ENCODE results near the gene KIF2A. TPM values are rescaled to one million over a fixed set of nuclear protein-coding genes. Genes with fewer than 3 reads are reported as not detected.

The KIF2A gene
- total RNA-seq = 100 to 1,000 TPM; 250 to 251 TPM

GRCh38 chr5:62305715-62306322 is at the start of gene KIF2A:
KIF2A (plus strand) TSS chr5:62306206; CDS start chr5:62306473, 267 bp downstream.
- peaks cover 57% of the 10 kb centered on the region for H3K4me1 Mint-ChIP-seq
- no peaks in the 10 kb centered on the region for H3K9me3 Mint-ChIP-seq
- H3K36me3 Mint-ChIP-seq (ENCODE audit: low read depth) = peaks cover 34% of the 10 kb centered on the region
- no peaks in the 10 kb centered on the region for H3K27me3 Mint-ChIP-seq
- CTCF ChIA-PET = interaction anchor here (0.6 to 2.7 kb wide), 11 partner anchors 9 to 98 kb away, joined by 3 to 33 read pairs (median 8); partner anchors contain the start of gene DIMT1
- POLR2A ChIA-PET = interaction anchor here (0.6 to 2.9 kb wide), 23 partner anchors 9 to 107 kb away, joined by 3 to 67 read pairs (median 5); partner anchors contain the start of genes DIMT1 and IPO11
- H3K27ac Mint-ChIP-seq = peak within 1 kb of the TSS; percentile 96
- DNase-seq = peak; percentile 96
- peak within 1 kb of the TSS; percentile 98 for H3K4me3 Mint-ChIP-seq

DNA sequence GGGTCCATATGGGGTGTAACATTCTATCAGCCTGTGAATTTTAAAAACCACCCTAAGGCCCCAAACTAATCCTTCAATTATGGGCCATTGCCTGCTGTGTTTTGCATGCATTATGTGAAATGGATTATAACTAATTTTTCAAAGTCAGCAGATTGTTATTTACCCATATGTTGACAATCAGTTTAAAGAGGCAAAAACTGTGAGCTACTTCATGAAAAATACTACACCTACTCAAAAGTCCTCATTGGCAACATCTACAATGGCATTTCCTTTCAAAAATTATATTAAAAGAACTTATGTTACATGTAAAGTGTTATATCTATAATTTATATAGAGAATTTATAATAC is 49.0 kb upstream of the KIF2A start:
- H3K4me3 Mint-ChIP-seq = no peak overlapping the region
- ChIA-PET CTCF (no interaction called here), POLR2A (interaction anchor here (0.8 to 1.6 kb wide), 3 partner anchors 28 to 78 kb away, joined by 3 to 4 read pairs (median 3); no protein-coding TSS in a partner anchor)
- peaks cover 44% of the 10 kb centered on the region for H3K4me1 Mint-ChIP-seq
- H3K9me3 Mint-ChIP-seq = peaks cover 15% of the 10 kb centered on the region
- H3K27me3 Mint-ChIP-seq = no peaks in the 10 kb centered on the region
- DNase-seq = no peak
- H3K36me3 Mint-ChIP-seq (ENCODE audit: low read depth) = peaks cover 23% of the 10 kb centered on the region
- peak overlapping the region; percentile 89 for H3K27ac Mint-ChIP-seq

DNA sequence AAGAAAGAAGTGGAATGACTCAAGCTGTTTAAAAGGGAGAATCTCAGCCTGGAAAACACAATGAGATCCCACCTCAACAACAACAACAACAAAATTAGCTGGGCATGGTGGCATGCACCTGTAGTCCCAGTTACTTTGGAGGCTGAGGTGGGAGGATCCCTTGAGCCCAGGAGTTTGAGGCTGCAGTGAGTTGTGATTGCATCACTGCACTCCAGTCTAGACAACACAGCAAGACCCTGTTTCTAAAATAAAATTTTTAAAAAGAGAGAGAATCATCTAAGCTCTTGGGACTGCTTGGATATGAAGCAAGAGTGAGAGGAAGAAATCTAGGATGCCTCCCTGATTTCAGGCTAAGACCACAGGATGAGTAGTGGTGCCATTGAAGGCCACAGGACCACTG is 47.4 kb upstream of the KIF2A start:
- Mint-ChIP-seq H3K4me1 (peaks cover 38% of the 10 kb centered on the region), H3K4me3 (no peak overlapping the region), H3K36me3 (ENCODE audit: low read depth) (peaks cover 11% of the 10 kb centered on the region), H3K27me3 (no peaks in the 10 kb centered on the region), H3K27ac (no peak overlapping the region), H3K9me3 (peaks cover 6% of the 10 kb centered on the region)
- CTCF ChIA-PET = interaction anchor here (0.6 to 1.1 kb wide), 2 partner anchors 22 to 35 kb away, joined by 4 read pairs; no protein-coding TSS in a partner anchor
- DNase-seq = no peak
- POLR2A ChIA-PET = no interaction called here

GRCh38 chr5:62259699-62260250 is 46.2 kb upstream of the KIF2A start:
- Mint-ChIP-seq H3K27ac (no peak overlapping the region), H3K4me1 (peaks cover 38% of the 10 kb centered on the region), H3K27me3 (no peaks in the 10 kb centered on the region), H3K36me3 (ENCODE audit: low read depth) (peaks cover 8% of the 10 kb centered on the region), H3K4me3 (no peak overlapping the region), H3K9me3 (peaks cover 2% of the 10 kb centered on the region)
- ChIA-PET POLR2A (interaction anchor here (0.5 to 1.6 kb wide), 2 partner anchors 26 to 42 kb away, joined by 3 to 4 read pairs; no protein-coding TSS in a partner anchor), CTCF (interaction anchor here (0.6 to 1.1 kb wide), 3 partner anchors 11 to 36 kb away, joined by 4 to 6 read pairs (median 6); no protein-coding TSS in a partner anchor)
- no peak for DNase-seq

GRCh38 chr5:62260513-62260912 is 45.5 kb upstream of the KIF2A start:
- H3K4me1 Mint-ChIP-seq = peaks cover 36% of the 10 kb centered on the region
- ChIA-PET POLR2A (interaction anchor here (0.5 to 1.6 kb wide), 2 partner anchors 25 to 41 kb away, joined by 3 to 4 read pairs; no protein-coding TSS in a partner anchor), CTCF (interaction anchor here (0.6 to 1.1 kb wide), 2 partner anchors 12 to 36 kb away, joined by 6 read pairs; no protein-coding TSS in a partner anchor)
- peaks cover 8% of the 10 kb centered on the region for H3K36me3 Mint-ChIP-seq (ENCODE audit: low read depth)
- H3K27me3 Mint-ChIP-seq = no peaks in the 10 kb centered on the region
- no peak for DNase-seq
- H3K9me3 Mint-ChIP-seq = peaks cover 2% of the 10 kb centered on the region
- no peak overlapping the region for H3K27ac Mint-ChIP-seq
- H3K4me3 Mint-ChIP-seq = no peak overlapping the region

DNA sequence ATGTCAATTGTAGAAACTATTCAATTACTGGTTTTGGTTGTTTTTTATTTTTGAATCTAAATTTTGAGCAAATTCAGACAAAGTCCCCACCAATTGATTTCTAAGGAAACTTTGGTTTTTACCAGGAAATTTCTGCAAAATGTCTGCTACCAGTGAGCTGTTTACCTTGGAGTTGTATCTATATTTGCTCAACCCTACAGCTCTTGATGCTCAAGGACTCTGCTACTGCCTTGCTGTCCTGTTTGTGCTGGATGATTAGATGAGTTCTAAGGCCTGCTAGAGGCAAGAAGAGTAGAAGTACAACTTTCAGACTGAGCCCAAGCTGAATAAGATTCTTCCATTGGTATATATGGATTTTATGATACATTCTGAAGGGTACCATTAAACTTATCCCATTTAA is 42.6 kb upstream of the KIF2A start:
- ChIA-PET CTCF (interaction anchor here (1.2 kb wide), 1 partner anchor 39 kb away, joined by 3 read pairs; no protein-coding TSS in a partner anchor), POLR2A (interaction anchor here (1.4 kb wide), 1 partner anchor 43 kb away, joined by 3 read pairs; the partner anchor contains the start of gene KIF2A)
- no peaks in the 10 kb centered on the region for H3K27me3 Mint-ChIP-seq
- DNase-seq = no peak
- no peak overlapping the region for H3K27ac Mint-ChIP-seq
- H3K4me3 Mint-ChIP-seq = no peak overlapping the region
- H3K36me3 Mint-ChIP-seq (ENCODE audit: low read depth) = peaks cover 4% of the 10 kb centered on the region
- H3K4me1 Mint-ChIP-seq = peaks cover 21% of the 10 kb centered on the region
- peaks cover 2% of the 10 kb centered on the region for H3K9me3 Mint-ChIP-seq

GRCh38 chr5:62265648-62266112 is 40.3 kb upstream of the KIF2A start:
- Mint-ChIP-seq H3K4me3 (no peak overlapping the region), H3K4me1 (peaks cover 18% of the 10 kb centered on the region), H3K9me3 (peaks cover 2% of the 10 kb centered on the region), H3K27ac (no peak overlapping the region), H3K27me3 (no peaks in the 10 kb centered on the region), H3K36me3 (ENCODE audit: low read depth) (no peaks in the 10 kb centered on the region)
- POLR2A ChIA-PET = no interaction called here
- CTCF ChIA-PET = no interaction called here
- DNase-seq = no peak

- no peak overlapping the region for H3K4me3 Mint-ChIP-seq
- peaks cover 10% of the 10 kb centered on the region for H3K4me1 Mint-ChIP-seq
- H3K27me3 Mint-ChIP-seq = no peaks in the 10 kb centered on the region
- peaks cover 2% of the 10 kb centered on the region for H3K9me3 Mint-ChIP-seq
- DNase-seq = no peak
- POLR2A ChIA-PET = no interaction called here
- peaks cover 2% of the 10 kb centered on the region for H3K36me3 Mint-ChIP-seq (ENCODE audit: low read depth)
- H3K27ac Mint-ChIP-seq = no peak overlapping the region
- CTCF ChIA-PET = no interaction called here
Observed at GRCh38 chr5:62266573-62266972, 39.4 kb upstream of the KIF2A start.

- H3K27me3 Mint-ChIP-seq = no peaks in the 10 kb centered on the region
- H3K27ac Mint-ChIP-seq = no peak overlapping the region
- H3K4me1 Mint-ChIP-seq = peaks cover 10% of the 10 kb centered on the region
- peaks cover 10% of the 10 kb centered on the region for H3K36me3 Mint-ChIP-seq (ENCODE audit: low read depth)
- H3K9me3 Mint-ChIP-seq = peaks cover 3% of the 10 kb centered on the region
- no peak overlapping the region for H3K4me3 Mint-ChIP-seq
- ChIA-PET CTCF (no interaction called here), POLR2A (interaction anchor here (0.5 to 1.2 kb wide), 2 partner anchors 17 to 27 kb away, joined by 3 read pairs; no protein-coding TSS in a partner anchor)
- no peak for DNase-seq
Observed at GRCh38 chr5:62268234-62268633, 37.8 kb upstream of the KIF2A start.

DNA sequence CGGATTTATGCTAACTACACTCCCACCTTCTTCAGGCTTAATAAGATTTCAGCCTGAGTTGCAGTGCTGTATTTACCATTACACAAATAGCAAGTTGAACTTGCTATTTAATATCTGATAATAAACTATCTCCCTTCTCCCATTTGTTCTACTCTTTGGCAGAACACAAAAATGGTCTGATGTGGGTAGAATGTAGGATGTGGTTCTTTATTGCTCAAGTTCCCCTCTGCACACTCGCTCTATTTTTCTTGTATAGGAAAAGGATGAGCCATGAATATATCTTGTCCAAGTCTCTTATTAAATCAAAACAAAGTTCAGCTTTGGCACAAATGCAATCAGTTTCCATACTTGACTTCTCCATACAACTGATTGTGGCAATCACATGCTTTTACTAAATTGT is 37.2 kb upstream of the KIF2A start:
- Mint-ChIP-seq H3K4me1 (peaks cover 10% of the 10 kb centered on the region), H3K27ac (no peak overlapping the region), H3K4me3 (no peak overlapping the region), H3K9me3 (peaks cover 3% of the 10 kb centered on the region), H3K27me3 (no peaks in the 10 kb centered on the region), H3K36me3 (ENCODE audit: low read depth) (peaks cover 13% of the 10 kb centered on the region)
- CTCF ChIA-PET = no interaction called here
- no peak for DNase-seq
- POLR2A ChIA-PET = interaction anchor here (0.5 to 1.2 kb wide), 2 partner anchors 17 to 26 kb away, joined by 3 read pairs; no protein-coding TSS in a partner anchor

DNA sequence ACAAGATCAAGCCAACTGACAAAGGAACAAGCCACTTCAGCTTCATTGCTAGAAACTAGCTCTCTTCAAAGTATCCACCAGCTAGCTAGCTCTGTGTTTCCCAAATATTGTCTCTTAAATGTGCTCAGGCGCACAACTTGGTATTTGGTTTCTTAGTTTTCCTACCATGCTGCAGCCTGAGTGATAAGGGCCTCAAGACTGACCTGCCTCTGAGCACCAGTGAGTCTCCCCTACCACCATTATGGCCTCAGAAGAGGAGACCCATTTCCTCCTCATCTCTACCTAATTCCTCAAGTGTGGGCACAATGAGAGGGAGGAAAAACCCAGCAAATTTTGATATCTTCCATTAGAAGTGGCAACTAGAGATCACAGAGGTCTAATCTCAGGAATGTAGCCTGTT is 34.6 kb upstream of the KIF2A start:
- Mint-ChIP-seq H3K27ac (no peak overlapping the region), H3K27me3 (no peaks in the 10 kb centered on the region), H3K9me3 (peaks cover 3% of the 10 kb centered on the region), H3K4me1 (peaks cover 15% of the 10 kb centered on the region), H3K36me3 (ENCODE audit: low read depth) (peaks cover 22% of the 10 kb centered on the region), H3K4me3 (no peak overlapping the region)
- no peak for DNase-seq
- ChIA-PET CTCF (interaction anchor here (1.2 kb wide), 1 partner anchor 14 kb away, joined by 3 read pairs; no protein-coding TSS in a partner anchor), POLR2A (no interaction called here)

- CTCF ChIA-PET = interaction anchor here (1.1 to 1.2 kb wide), 2 partner anchors 13 to 98 kb away, joined by 3 read pairs; no protein-coding TSS in a partner anchor
- Mint-ChIP-seq H3K36me3 (ENCODE audit: low read depth) (peaks cover 22% of the 10 kb centered on the region), H3K9me3 (peaks cover 3% of the 10 kb centered on the region), H3K27me3 (no peaks in the 10 kb centered on the region), H3K4me3 (no peak overlapping the region), H3K27ac (no peak overlapping the region), H3K4me1 (peaks cover 20% of the 10 kb centered on the region)
- POLR2A ChIA-PET = interaction anchor here (1.5 kb wide), 1 partner anchor 13 kb away, joined by 5 read pairs; no protein-coding TSS in a partner anchor
- no peak for DNase-seq
Observed at GRCh38 chr5:62271870-62272269, 34.1 kb upstream of the KIF2A start.

DNA sequence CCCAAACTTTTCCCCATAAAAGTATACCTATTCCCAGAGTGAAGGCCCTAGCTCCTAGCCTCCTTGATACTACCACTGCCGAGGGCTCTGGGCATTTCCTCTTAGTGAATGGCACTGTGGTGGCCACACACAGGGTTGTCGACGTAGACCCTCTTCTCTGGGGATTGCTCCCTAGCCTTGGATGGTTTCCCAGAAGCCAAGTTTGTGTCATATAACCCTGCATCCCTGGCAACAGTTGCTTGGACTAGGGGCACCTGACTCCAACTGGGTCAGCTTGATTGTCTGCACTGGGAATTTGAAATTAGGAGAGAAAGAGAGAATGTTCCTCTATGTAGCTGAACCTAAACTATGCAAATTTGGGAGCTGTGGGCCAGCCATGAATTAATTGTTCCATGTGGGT is 32.3 kb upstream of the KIF2A start:
- no peak for DNase-seq
- peaks cover 28% of the 10 kb centered on the region for H3K36me3 Mint-ChIP-seq (ENCODE audit: low read depth)
- H3K4me1 Mint-ChIP-seq = peaks cover 35% of the 10 kb centered on the region
- CTCF ChIA-PET = no interaction called here
- H3K4me3 Mint-ChIP-seq = no peak overlapping the region
- no peaks in the 10 kb centered on the region for H3K27me3 Mint-ChIP-seq
- peaks cover 9% of the 10 kb centered on the region for H3K9me3 Mint-ChIP-seq
- H3K27ac Mint-ChIP-seq = no peak overlapping the region
- POLR2A ChIA-PET = interaction anchor here (1.3 kb wide), 1 partner anchor 32 kb away, joined by 5 read pairs; the partner anchor contains the start of gene KIF2A

Data from activated CD4-positive, alpha-beta memory T cell treated with anti-CD3 and anti-CD28 coated beads, Interleukin-2, amount 10 ng/mL, durations not matched to agents 7 days and 5 days (primary cell).